IMR-90 (cell line): ENCODE results near the gene DGKQ. TPM values are rescaled to one million over a fixed set of nuclear protein-coding genes. Genes with fewer than 3 reads are reported as not detected.
A peak's percentile ranks its signal among the peaks of the same experiment; 100 is the strongest.

ENCODE experiments used
- ATAC-seq: fragments of 200-7000 bp; cut with Tn5 transposase; 2 replicates; pipeline ENCODE4 v1.9.1; 2020; ENCODE audit warnings: low read depth, mild to moderate bottlenecking, moderate library complexity
- BruUV-seq: library from RNA; stranded (reverse); fragments of 400-500 nt; replicated peaks from 2 replicates; lab custom pipeline; 2021; lab: Mats Ljungman, UMichigan
- CTCF ChIA-PET: fragments of 300-600 bp; formaldehyde crosslinking; extraction: SDS; loops from one replicate; lab custom pipeline; 2021; ENCODE audit warnings: antibody characterized with exemption; lab: Yijun Ruan, JAX
- POLR2A ChIA-PET: fragments of 300-600 bp; sonication (Branson Sonifier 250); formaldehyde crosslinking; loops from one replicate; lab custom pipeline; 2022; ENCODE audit warnings: antibody characterized with exemption; ENCODE audit not compliant: unreplicated experiment; lab: Charles Lee
- DNase-seq: peaks from one replicate; pipeline ENCODE4 v3.0.0; 2013
- H2AFZ ChIP-seq: replicated peaks from 2 replicates; pipeline ENCODE3; 2013; ENCODE audit warnings: low read length, mild to moderate bottlenecking; ENCODE audit not compliant: poor library complexity
- H2AK5ac ChIP-seq: 2 replicates; pipeline ENCODE4 v1.6.1; 2013; ENCODE audit warnings: low read depth, low read length, inconsistent platforms
- H2AK9ac ChIP-seq: replicated peaks from 2 replicates; pipeline ENCODE3; 2013; ENCODE audit warnings: mild to moderate bottlenecking, low read depth, low read length, moderate library complexity; ENCODE audit not compliant: poor library complexity
- H2BK120ac ChIP-seq: 2 replicates; pipeline ENCODE4 v1.6.1; 2013; ENCODE audit warnings: low read depth, low read length, inconsistent platforms
- H2BK15ac ChIP-seq: 3 replicates; pipeline ENCODE4 v1.6.1; 2013; ENCODE audit warnings: low read depth, low read length, inconsistent platforms
- H2BK20ac ChIP-seq: 2 replicates; pipeline ENCODE4 v1.6.1; 2013; ENCODE audit warnings: low read depth, mild to moderate bottlenecking, inconsistent platforms, low read length, moderate library complexity
- H2BK5ac ChIP-seq: 2 replicates; pipeline ENCODE4 v1.6.1; 2013; ENCODE audit warnings: mild to moderate bottlenecking, low read depth, low read length, inconsistent platforms; ENCODE audit not compliant: poor library complexity, severe bottlenecking
- H3K14ac ChIP-seq: replicated peaks from 2 replicates; pipeline ENCODE4 v1.6.1; 2013; ENCODE audit warnings: low read depth, low read length, inconsistent platforms
- H3K18ac ChIP-seq: 2 replicates; pipeline ENCODE4 v1.6.1; 2013; ENCODE audit warnings: low read depth, low read length, control low read depth
- H3K23ac ChIP-seq: 2 replicates; pipeline ENCODE4 v1.6.1; 2013; ENCODE audit warnings: low read depth, low read length, inconsistent platforms
- H3K27ac ChIP-seq: 2 replicates; pipeline ENCODE4 v1.5.1; 2013; ENCODE audit warnings: mild to moderate bottlenecking, control low read depth, low read length; ENCODE audit not compliant: insufficient read depth
- H3K27me3 ChIP-seq: 2 replicates; pipeline ENCODE4 v1.6.1; 2013; ENCODE audit warnings: low read length; ENCODE audit not compliant: control insufficient read depth, insufficient read depth
- H3K36me3 ChIP-seq: 2 replicates; pipeline ENCODE4 v1.6.1; 2013; ENCODE audit warnings: low read length, mixed read lengths; ENCODE audit not compliant: control insufficient read depth, insufficient read depth
- H3K4ac ChIP-seq: 2 replicates; pipeline ENCODE4 v1.6.1; 2013; ENCODE audit warnings: low read depth, low read length, inconsistent platforms
- H3K4me1 ChIP-seq: 2 replicates; pipeline ENCODE4 v1.6.1; 2013; ENCODE audit warnings: low read length, mixed read lengths; ENCODE audit not compliant: control insufficient read depth, insufficient read depth
- H3K4me2 ChIP-seq: 2 replicates; pipeline ENCODE4 v1.6.1; 2013; ENCODE audit warnings: low read depth, mild to moderate bottlenecking, control low read depth, low read length, moderate library complexity
- H3K4me3 ChIP-seq: 2 replicates; pipeline ENCODE4 v1.5.1; 2013; ENCODE audit warnings: low read depth, mild to moderate bottlenecking, control low read depth, low read length, moderate library complexity; ENCODE audit not compliant: insufficient read depth
- H3K56ac ChIP-seq: 2 replicates; pipeline ENCODE4 v1.6.1; 2013; ENCODE audit warnings: low read length, inconsistent platforms; ENCODE audit not compliant: insufficient read depth; ENCODE audit errors: extremely low read depth
- H3K79me1 ChIP-seq, 2 experiments: 2 replicates each; pipeline ENCODE4 v1.6.1; 2013; ENCODE audit warnings: low read length in 2 of 2, inconsistent platforms in 1 of 2, low read depth in 1 of 2
- H3K9ac ChIP-seq: 2 replicates; pipeline ENCODE4 v1.6.1; 2013; ENCODE audit warnings: low read depth, low read length, control low read depth
- H3K9me1 ChIP-seq: 2 replicates; pipeline ENCODE4 v1.6.1; 2013; ENCODE audit warnings: low read length, inconsistent platforms; ENCODE audit not compliant: insufficient read depth
- H3K9me3 ChIP-seq: 2 replicates; pipeline ENCODE4 v1.6.1; 2013; ENCODE audit warnings: low read length; ENCODE audit not compliant: control insufficient read depth, insufficient read depth
- H4K20me1 ChIP-seq: 2 replicates; pipeline ENCODE4 v1.6.1; 2013; ENCODE audit warnings: low read length, inconsistent platforms; ENCODE audit not compliant: insufficient read depth
- H4K5ac ChIP-seq: 2 replicates; pipeline ENCODE4 v1.6.1; 2013; ENCODE audit warnings: mild to moderate bottlenecking, low read depth, low read length, control low read depth
- H4K8ac ChIP-seq, 2 experiments: 2 replicates each; pipeline ENCODE4 v1.6.1; 2013; ENCODE audit warnings: low read depth in 2 of 2, low read length in 2 of 2, control low read depth in 1 of 2, inconsistent platforms in 1 of 2
- H4K91ac ChIP-seq: 2 replicates; pipeline ENCODE4 v1.6.1; 2013; ENCODE audit warnings: low read depth, low read length, inconsistent platforms; ENCODE audit not compliant: insufficient read depth
- BHLHE40 ChIP-seq: fragments of 150-350 bp; IDR thresholded peaks from 2 replicates; pipeline ENCODE4 v1.6.1; 2016; ENCODE audit warnings: mild to moderate bottlenecking, low read depth, low read length
- CEBPB ChIP-seq: IDR thresholded peaks from 2 replicates; pipeline ENCODE4 v1.6.1; 2012; ENCODE audit warnings: low read depth, low read length, improper control_type of control experiment
- CHD1 ChIP-seq: IDR thresholded peaks from 2 replicates; pipeline ENCODE4 v1.6.1; 2012; ENCODE audit warnings: low read depth, low read length, improper control_type of control experiment
- CTCF ChIP-seq: conservative IDR thresholded peaks from 2 replicates; pipeline ENCODE4 v1.5.1; 2012; ENCODE audit warnings: mild to moderate bottlenecking, low read depth, low read length, improper control_type of control experiment
- FOS ChIP-seq: fragments of 150-350 bp; IDR thresholded peaks from 2 replicates; pipeline ENCODE4 v1.6.1; 2016; ENCODE audit warnings: low read depth, low read length
- MAFK ChIP-seq: IDR thresholded peaks from 2 replicates; pipeline ENCODE4 v1.6.1; 2012; ENCODE audit warnings: low read depth, low read length, improper control_type of control experiment
- MAZ ChIP-seq: IDR thresholded peaks from 2 replicates; pipeline ENCODE4 v1.6.1; 2012; ENCODE audit warnings: low read depth, mild to moderate bottlenecking, low read length, improper control_type of control experiment, moderate library complexity, borderline replicate concordance
- NFE2L2 ChIP-seq: fragments of 150-350 bp; IDR thresholded peaks from 2 replicates; pipeline ENCODE4 v1.6.1; 2016; ENCODE audit warnings: low read depth, mild to moderate bottlenecking, low read length
- POLR2A ChIP-seq: IDR thresholded peaks from 2 replicates; pipeline ENCODE4 v1.6.1; 2012; ENCODE audit warnings: mild to moderate bottlenecking, low read depth, low read length
- RAD21 ChIP-seq: IDR thresholded peaks from 2 replicates; pipeline ENCODE4 v1.6.1; 2012; ENCODE audit warnings: low read length, improper control_type of control experiment
- RCOR1 ChIP-seq: IDR thresholded peaks from 2 replicates; pipeline ENCODE4 v1.6.1; 2012; ENCODE audit warnings: mild to moderate bottlenecking, low read length, improper control_type of control experiment; ENCODE audit not compliant: insufficient replicate concordance
- RFX5 ChIP-seq: IDR thresholded peaks from 2 replicates; pipeline ENCODE4 v1.8.0; 2012; ENCODE audit warnings: low read depth, mild to moderate bottlenecking, low read length, moderate library complexity
- SMC3 ChIP-seq: fragments of 150-350 bp; IDR thresholded peaks from 2 replicates; pipeline ENCODE4 v1.6.1; 2016; ENCODE audit warnings: low read depth, mild to moderate bottlenecking, antibody characterized with exemption, low read length, moderate library complexity
- USF2 ChIP-seq: fragments of 150-350 bp; IDR thresholded peaks from 2 replicates; pipeline ENCODE4 v1.6.1; 2017; ENCODE audit warnings: mild to moderate bottlenecking, antibody characterized with exemption, low read length, low read depth
- WGBS, 2 experiments: methylation state at CpG; one replicate each; pipeline versions ENCODE4 v1.1.5 to v1.1.7; 2013; ENCODE audit warnings: missing lambda C conversion rate in 2 of 2; ENCODE audit not compliant: insufficient read length in 1 of 2; ENCODE audit errors: extremely low coverage in 2 of 2; 5-methylcytosine and 5-hydroxymethylcytosine counted together
- dilution Hi-C: fragments of 300-500 bp; cut with HindIII; formaldehyde crosslinking; loops from one replicate; pipeline ENCODE4 v1.14.3; 2018; ENCODE audit warnings: low sequenced_read_pairs; ENCODE audit not compliant: unreplicated experiment
- in situ Hi-C: fragments of 300-500 bp; cut with MboI; formaldehyde crosslinking; loops from 3 replicates; pipeline ENCODE4 v1.14.3; 2019; ENCODE audit warnings: low sequenced_read_pairs, inconsistent platforms, mixed read lengths
- intact Hi-C: fragments of 100-400 bp; cut with micrococcal nuclease; formaldehyde crosslinking; loops from 2 replicates; pipeline ENCODE4 v1.10.0; 2022
- polyA plus RNA-seq, 3 experiments: library from polyadenylated mRNA; depleted of rRNA; stranded (reverse); fragments of >200 nt; gene quantifications; 2 replicates each; pipeline ENCODE4 v1.2.3, GENCODE V29; 2012; ENCODE audit warnings: low replicate concordance in 1 of 3
- total RNA-seq: library from RNA; depleted of rRNA; stranded (reverse); fragments of >200 nt; gene quantifications from 2 replicates; pipeline ENCODE4 v1.2.3, GENCODE V29; 2012
- TF ChIP-seq, protein P1 (sequence below): fragments of 150-350 bp; IDR thresholded peaks from 2 replicates; pipeline ENCODE4 v1.6.1; 2016; ENCODE audit warnings: low read depth, mild to moderate bottlenecking, low read length, moderate library complexity, borderline replicate concordance

DGKQ gene
- total and polyA plus RNA-seq, 2 of the 4 experiments (the other 2 are of a cell fraction), result 4.3 to 15.6 TPM

DNA sequence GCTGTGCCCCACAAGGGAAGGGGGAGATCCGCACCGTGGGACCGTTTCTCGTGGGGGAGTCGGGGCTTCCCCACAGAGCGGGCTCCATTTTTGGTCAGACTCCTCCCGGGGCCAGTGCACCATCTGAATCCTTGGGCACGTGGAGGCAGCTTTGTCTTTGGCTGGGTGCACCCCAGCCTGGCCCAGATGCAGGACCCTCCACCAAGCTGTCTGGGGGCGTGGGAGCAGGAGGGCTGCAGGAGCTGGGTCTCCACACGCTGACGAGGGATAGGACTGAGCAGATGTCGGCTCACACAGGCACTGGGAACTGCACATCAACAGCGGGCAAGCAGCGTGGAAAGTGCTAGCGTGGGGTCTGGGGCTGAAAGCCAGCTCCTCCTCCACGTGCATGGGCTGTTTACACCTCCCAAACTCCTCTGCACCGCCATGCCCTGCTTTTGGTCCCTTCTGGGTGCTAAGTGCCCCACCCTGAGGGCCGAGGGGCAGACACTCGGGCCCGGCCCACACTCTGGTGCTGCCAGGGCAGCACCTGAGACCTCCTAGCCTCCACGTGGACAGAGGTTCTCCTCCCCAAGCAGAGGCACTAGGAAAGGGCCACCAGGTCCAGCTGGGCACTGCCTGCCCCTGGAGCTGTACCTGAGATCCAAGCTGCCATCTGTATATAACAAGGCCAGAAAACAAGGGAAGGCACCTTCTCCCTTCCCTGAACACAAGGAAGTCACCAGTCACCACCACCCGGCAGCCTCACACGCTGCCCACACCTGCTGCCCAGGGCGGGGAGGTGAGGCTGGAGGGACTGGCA is 13.8 kb downstream of the DGKQ start:
- no peaks in the 10 kb centered on the region; the same call in 1 of the 2 replicates for H4K20me1 ChIP-seq
- in situ Hi-C loops, result no loop called here
- no peak for DNase-seq

More for the DNA sequence above, 13.8 kb downstream of the DGKQ start:
- TSS peak; percentile 43 for BruUV-seq
- no peaks in the 10 kb centered on the region for H3K79me1 ChIP-seq
- no peak overlapping the region for H4K91ac ChIP-seq
- no peak overlapping the region for H2BK5ac ChIP-seq
- no peaks in the 10 kb centered on the region for H3K27me3 ChIP-seq
- H2BK20ac ChIP-seq, result no peak overlapping the region
- no peak overlapping the region for H3K4ac ChIP-seq
- no peak overlapping the region for H3K18ac ChIP-seq
- no peak for TF ChIP-seq BHLHE40
- no peak for TF ChIP-seq MAFK
- no peak for TF ChIP-seq RFX5
- no peak for TF ChIP-seq SMC3
- no peak for TF ChIP-seq RCOR1
- no peak for TF ChIP-seq RAD21
- TF ChIP-seq, protein P1, sequence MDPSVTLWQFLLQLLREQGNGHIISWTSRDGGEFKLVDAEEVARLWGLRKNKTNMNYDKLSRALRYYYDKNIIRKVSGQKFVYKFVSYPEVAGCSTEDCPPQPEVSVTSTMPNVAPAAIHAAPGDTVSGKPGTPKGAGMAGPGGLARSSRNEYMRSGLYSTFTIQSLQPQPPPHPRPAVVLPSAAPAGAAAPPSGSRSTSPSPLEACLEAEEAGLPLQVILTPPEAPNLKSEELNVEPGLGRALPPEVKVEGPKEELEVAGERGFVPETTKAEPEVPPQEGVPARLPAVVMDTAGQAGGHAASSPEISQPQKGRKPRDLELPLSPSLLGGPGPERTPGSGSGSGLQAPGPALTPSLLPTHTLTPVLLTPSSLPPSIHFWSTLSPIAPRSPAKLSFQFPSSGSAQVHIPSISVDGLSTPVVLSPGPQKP, result no peak
- TF ChIP-seq NFE2L2, result no peak
- no peak for TF ChIP-seq USF2
- no peak for TF ChIP-seq CEBPB
- no peak for TF ChIP-seq POLR2A
- TF ChIP-seq CTCF, result no peak
- TF ChIP-seq FOS, result no peak
- no peak for TF ChIP-seq MAZ
- no peak for TF ChIP-seq CHD1
- H3K9ac ChIP-seq, result no peak overlapping the region
- no peak overlapping the region for H3K4me3 ChIP-seq
- H3K9me1 ChIP-seq, result no peaks in the 10 kb centered on the region
- peak overlapping the region; percentile 49 for H2AFZ ChIP-seq
- dilution Hi-C loops (no loop called here), intact Hi-C loops (no loop called here)
- no peak overlapping the region for H2AK9ac ChIP-seq
- ATAC-seq, result no peak
- H2AK5ac ChIP-seq, result no peak overlapping the region
- no peak overlapping the region for H3K14ac ChIP-seq
- H3K27ac ChIP-seq, result no peak overlapping the region
- H3K23ac ChIP-seq, result no peak overlapping the region
- H4K5ac ChIP-seq, result no peak overlapping the region
- no peaks in the 10 kb centered on the region for H3K9me3 ChIP-seq
- H3K56ac ChIP-seq, result no peak overlapping the region
- H3K36me3 ChIP-seq, result peaks cover 48% of the 10 kb centered on the region
- H4K8ac ChIP-seq, result no peak overlapping the region
- no peak overlapping the region for H2BK15ac ChIP-seq
- 84% methylated on average over 18 of the region's 24 CpGs; no CpG with 5 or more reads in 1 of the 2 experiments for WGBS, 2 experiments
- H2BK120ac ChIP-seq, result no peak overlapping the region
- H3K4me2 ChIP-seq, result no peak overlapping the region
- no peaks in the 10 kb centered on the region for H3K4me1 ChIP-seq
- ChIA-PET POLR2A (no interaction called here), CTCF (no interaction called here)
